Psoas muscle (tissue), 8 donors: ENCODE data around the gene PRSS21. TPM values are rescaled to one million over a fixed set of nuclear protein-coding genes. Genes with fewer than 3 reads are reported as not detected.

Source experiments
- ATAC-seq, 4 donors: fragments of 200-7000 bp; cut with Tn5 transposase; one replicate each; pipeline ENCODE4 v1.9.1; 2020; ENCODE audit warnings: moderate library complexity in 3 of 4, mild to moderate bottlenecking in 2 of 4
- DNase-seq, 2 donors: peaks; one replicate each; pipeline ENCODE4 v3.0.0-alpha.2; 2020
- H3K27ac ChIP-seq: fragments of 200-600 bp; one replicate; pipeline ENCODE4 v1.8.0; 2022
- H3K27me3 ChIP-seq, 3 donors: fragments of 200-600 bp in 1 of 3; one replicate each; pipeline versions ENCODE4 v1.6.1 to v1.8.0; 2013 to 2022; ENCODE audit warnings: low read length in 2 of 3, mild to moderate bottlenecking in 2 of 3, moderate library complexity in 1 of 3; ENCODE audit not compliant: insufficient read depth in 3 of 3
- H3K36me3 ChIP-seq, 2 donors: fragments of 200-600 bp in 1 of 2; one replicate each; pipeline versions ENCODE4 v1.6.1 to v1.8.0; 2013 to 2022; ENCODE audit warnings: low read depth in 1 of 2, mild to moderate bottlenecking in 1 of 2, moderate library complexity in 1 of 2; ENCODE audit not compliant: insufficient read depth in 1 of 2
- H3K4me1 ChIP-seq: fragments of 200-600 bp; one replicate; pipeline ENCODE4 v1.8.0; 2022
- H3K4me3 ChIP-seq: fragments of 200-600 bp; one replicate; pipeline ENCODE4 v1.8.0; 2022; ENCODE audit warnings: mild to moderate bottlenecking
- H3K9me3 ChIP-seq: fragments of 200-600 bp; one replicate; pipeline ENCODE4 v1.8.0; 2022
- WGBS, 3 donors: extraction: QIAGEN DNeasy Blood & Tissue Kit; methylation state at CpG; one replicate each; pipeline versions ENCODE4 v1.1.6 to v1.1.7; 2013; 5-methylcytosine and 5-hydroxymethylcytosine counted together
- intact Hi-C, 2 donors: fragments of 100-400 bp; cut with DNase I; formaldehyde crosslinking; loops; one replicate each; pipeline versions ENCODE4 v1.11.0 to v1.14.2; 2022
- polyA plus RNA-seq, 3 donors: library from polyadenylated mRNA; stranded (reverse); fragments of 200-250 nt; gene quantifications; one replicate each; pipeline ENCODE4 v1.2.3, GENCODE V29; 2013
- total RNA-seq, 4 donors: library from RNA; stranded (reverse); fragmentation: NEBNext Ultra II Directional in 2 of 4; extraction: Animal tissue kit (Norgen Biotek cat#: 25700) in 2 of 4; gene quantifications; one replicate each; pipeline versions ENCODE4 v1.2.1 to v1.2.4, GENCODE V29; 2021 to 2023
- TF ChIP-seq, protein P1 (sequence below): fragments of 200-600 bp; IDR thresholded peaks from one replicate; pipeline ENCODE4 v1.8.0; 2022; ENCODE audit warnings: antibody characterized with exemption
- donor health status: healthy with polysubstance abuse.
- donor health status: DM: no; HTN: no; CAD: no; lungs with moderate emphysema.
- donor health status: Bipolar disorder and iron deficiency.
- donor health status: healthy.
- donor health status: DM: yes; HTN: yes; CAD: no.
- donor health status: DM: no; HTN: no; CAD: no.
- donor health status: DM: no; HTN: no; CAD: no.
- donor health status: DM: yes; HTN: yes; CAD: no.

PRSS21 gene
- total and polyA plus RNA-seq, 7 donors: 0.05 to 0.20 (median 0.10) TPM; not detected in 4

DNA sequence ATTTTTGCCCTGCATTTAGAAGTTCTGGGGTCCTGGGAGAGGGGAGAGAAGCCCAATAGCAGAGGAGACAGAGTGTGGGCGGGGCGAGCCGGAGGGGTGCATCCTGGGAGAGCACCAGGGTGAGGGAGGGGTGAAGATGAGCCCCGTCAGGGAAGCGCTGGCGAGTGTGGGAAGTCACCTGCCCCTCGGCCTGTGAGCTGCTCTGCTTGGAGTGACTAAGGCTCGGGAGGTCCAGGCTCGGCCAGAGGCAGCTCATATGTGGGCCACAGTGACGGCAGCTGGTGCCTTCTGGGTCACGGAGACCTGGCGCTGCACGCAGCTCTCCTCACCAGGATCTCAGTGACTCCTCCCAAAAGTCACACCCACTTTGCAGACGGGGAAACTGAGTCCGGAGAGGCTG is 14.2 kb downstream of the PRSS21 start:
- Histone ChIP-seq H3K27me3 (peaks cover 0 to 32% (median 3%) of the 10 kb centered on the region in 3 donors), H3K27ac (no peak overlapping the region), H3K4me3 (no peak overlapping the region), H3K4me1 (no peaks in the 10 kb centered on the region), H3K36me3 (no peaks in the 10 kb centered on the region), H3K9me3 (no peaks in the 10 kb centered on the region)
- intact Hi-C loops: no loop called here
- WGBS, 3 donors: 66 to 76% (median 68%) methylated on average over 15 of the region's 15 CpGs
- no peak for ATAC-seq
- DNase-seq: peak in 1 of 2 donors; percentile 42
- TF ChIP-seq, protein P1, sequence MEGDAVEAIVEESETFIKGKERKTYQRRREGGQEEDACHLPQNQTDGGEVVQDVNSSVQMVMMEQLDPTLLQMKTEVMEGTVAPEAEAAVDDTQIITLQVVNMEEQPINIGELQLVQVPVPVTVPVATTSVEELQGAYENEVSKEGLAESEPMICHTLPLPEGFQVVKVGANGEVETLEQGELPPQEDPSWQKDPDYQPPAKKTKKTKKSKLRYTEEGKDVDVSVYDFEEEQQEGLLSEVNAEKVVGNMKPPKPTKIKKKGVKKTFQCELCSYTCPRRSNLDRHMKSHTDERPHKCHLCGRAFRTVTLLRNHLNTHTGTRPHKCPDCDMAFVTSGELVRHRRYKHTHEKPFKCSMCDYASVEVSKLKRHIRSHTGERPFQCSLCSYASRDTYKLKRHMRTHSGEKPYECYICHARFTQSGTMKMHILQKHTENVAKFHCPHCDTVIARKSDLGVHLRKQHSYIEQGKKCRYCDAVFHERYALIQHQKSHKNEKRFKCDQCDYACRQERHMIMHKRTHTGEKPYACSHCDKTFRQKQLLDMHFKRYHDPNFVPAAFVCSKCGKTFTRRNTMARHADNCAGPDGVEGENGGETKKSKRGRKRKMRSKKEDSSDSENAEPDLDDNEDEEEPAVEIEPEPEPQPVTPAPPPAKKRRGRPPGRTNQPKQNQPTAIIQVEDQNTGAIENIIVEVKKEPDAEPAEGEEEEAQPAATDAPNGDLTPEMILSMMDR: no peak

DNA sequence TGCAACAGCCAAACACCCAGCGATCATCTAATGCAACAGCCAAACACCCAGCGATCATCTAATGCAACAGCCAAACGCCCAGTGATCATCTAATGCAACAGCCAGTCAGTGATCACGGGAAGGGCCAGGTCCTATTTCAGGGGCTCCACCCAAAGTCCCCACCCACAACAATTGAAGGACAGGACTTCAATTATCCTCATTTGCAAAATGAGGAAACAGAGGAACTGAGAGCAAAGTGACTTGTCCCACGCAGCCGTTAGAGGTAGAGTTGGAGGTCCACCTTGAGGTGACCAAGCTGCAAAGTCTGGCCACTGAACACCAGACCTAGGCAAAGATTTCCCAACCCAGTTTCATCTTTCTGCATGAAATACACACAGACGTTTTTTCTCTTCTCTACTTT is 16.7 kb downstream of the PRSS21 start:
- H3K4me1 ChIP-seq: no peaks in the 10 kb centered on the region
- intact Hi-C loops: no loop called here
- ATAC-seq (no peak), DNase-seq (peak in 1 of 2 donors; percentile 13)
- TF ChIP-seq, protein P1: no peak
- no peaks in the 10 kb centered on the region for H3K36me3 ChIP-seq
- H3K27me3 ChIP-seq: peaks cover 0 to 37% (median 0%) of the 10 kb centered on the region in 3 donors
- no peak overlapping the region for H3K27ac ChIP-seq
- no peak overlapping the region for H3K4me3 ChIP-seq
- no peaks in the 10 kb centered on the region for H3K9me3 ChIP-seq
- WGBS, 3 donors: 63 to 64% (median 64%) methylated on average over 7 of the region's 7 CpGs

DNA sequence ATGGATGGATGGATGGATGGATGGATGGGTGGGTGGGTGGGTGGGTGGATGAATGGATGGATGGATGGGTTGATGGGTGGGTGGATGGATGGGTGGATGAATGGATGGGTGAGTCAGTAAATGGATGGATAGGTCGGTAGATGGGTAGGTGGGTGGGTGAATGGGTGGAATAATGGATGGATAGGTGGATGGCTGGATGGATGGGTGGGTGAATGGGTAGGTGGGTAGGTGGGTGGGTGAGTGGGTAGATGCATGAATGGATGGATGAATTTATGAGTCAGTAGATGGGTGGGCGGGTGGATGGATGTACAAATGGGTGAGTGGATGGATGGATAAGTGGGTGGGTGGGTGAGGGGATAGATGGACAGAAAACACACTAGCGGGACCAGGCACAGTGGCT is 17.9 kb downstream of the PRSS21 start:
- intact Hi-C loops: no loop called here
- no peak for DNase-seq
- Histone ChIP-seq H3K27ac (no peak overlapping the region), H3K9me3 (no peaks in the 10 kb centered on the region), H3K36me3 (no peaks in the 10 kb centered on the region), H3K4me3 (no peak overlapping the region), H3K27me3 (peaks cover 0 to 31% (median 0%) of the 10 kb centered on the region in 3 donors), H3K4me1 (no peaks in the 10 kb centered on the region)
- TF ChIP-seq, protein P1: no peak
- WGBS, 3 donors: 77 to 86% (median 85%) methylated on average over 3 of the region's 3 CpGs
- ATAC-seq: no peak

DNA sequence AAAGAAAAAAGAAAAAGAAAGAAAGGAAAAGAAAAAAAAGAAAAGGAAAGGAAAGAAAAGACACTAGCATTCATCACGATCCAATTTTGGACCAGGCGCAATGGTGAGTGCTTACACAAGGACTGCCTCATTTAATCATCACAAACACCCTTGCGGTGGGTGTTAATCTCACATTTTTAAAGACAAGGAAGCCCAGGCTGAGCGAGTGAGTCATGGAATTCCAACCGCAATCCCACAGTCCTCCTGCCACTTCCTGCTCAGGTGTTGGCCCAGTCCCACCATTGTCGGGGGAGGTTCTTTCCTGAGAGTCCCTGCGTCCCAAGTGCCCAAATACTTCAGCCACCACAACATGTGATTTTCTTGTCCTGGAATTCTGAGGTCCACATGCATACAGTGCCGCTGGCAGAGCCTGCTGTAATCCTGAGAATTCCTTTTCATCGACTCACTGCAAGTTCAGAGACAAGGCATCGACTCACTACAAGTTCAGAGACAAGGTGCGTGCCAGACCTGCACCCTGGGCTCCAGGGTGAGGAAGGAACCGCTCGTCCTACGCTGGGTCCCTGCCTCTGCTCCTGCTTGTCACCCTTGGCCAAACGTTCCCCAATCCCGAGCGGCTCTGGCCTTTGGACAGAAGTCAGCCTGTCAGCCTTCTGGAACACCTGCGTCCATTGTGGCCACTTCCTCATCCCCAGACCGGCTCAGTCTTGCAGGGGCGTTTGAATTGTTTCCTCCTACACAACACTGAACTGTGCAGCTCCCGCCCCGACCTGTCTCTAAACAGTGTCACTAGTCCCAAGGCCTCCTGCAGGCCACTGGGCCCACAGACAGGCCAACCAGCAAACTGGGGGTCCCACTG is 18.8 kb downstream of the PRSS21 start:
- Histone ChIP-seq H3K4me1 (no peaks in the 10 kb centered on the region), H3K4me3 (no peak overlapping the region), H3K27ac (no peak overlapping the region), H3K9me3 (no peaks in the 10 kb centered on the region), H3K27me3 (peaks cover 0 to 22% (median 0%) of the 10 kb centered on the region in 3 donors), H3K36me3 (no peaks in the 10 kb centered on the region)
- peak in 1 of 2 donors; percentile 32 for DNase-seq
- WGBS, 3 donors: 47 to 49% (median 47%) methylated on average over 22 of the region's 22 CpGs
- peak in 1 of 4 donors; percentile 28 for ATAC-seq
- intact Hi-C loops: no loop called here
- TF ChIP-seq, protein P1: no peak
